ENCODE data around the gene PER2.

The PER2 gene

GRCh38 chr2:238251331-238251730, 37.1 kb downstream of the PER2 start:
- in situ Hi-C loops (cut with MboI; ENCODE audit: low sequenced_read_pairs), result no loop called here

- in situ Hi-C loops (cut with MboI; ENCODE audit: low sequenced_read_pairs), result no loop called here
These were observed 37.5 kb downstream of the PER2 start for GRCh38 chr2:238250896-238251295.

- in situ Hi-C loops (cut with MboI; ENCODE audit: low sequenced_read_pairs), result no loop called here
These were observed 40.5 kb downstream of the PER2 start for GRCh38 chr2:238247841-238248453.

- in situ Hi-C loops (cut with MboI; ENCODE audit: low sequenced_read_pairs), result no loop called here
These were observed 41.2 kb downstream of the PER2 start for GRCh38 chr2:238247002-238247822.

GRCh38 chr2:238244151-238244550, 44.3 kb downstream of the PER2 start:
- in situ Hi-C loops (cut with MboI; ENCODE audit: low sequenced_read_pairs), result no loop called here

GRCh38 chr2:238243496-238244076, 44.8 kb downstream of the PER2 start:
- in situ Hi-C loops (cut with MboI; ENCODE audit: low sequenced_read_pairs), result no loop called here

- in situ Hi-C loops (cut with MboI; ENCODE audit: low sequenced_read_pairs), result no loop called here
These were observed 45.5 kb downstream of the PER2 start for GRCh38 chr2:238242731-238243495.

DNA sequence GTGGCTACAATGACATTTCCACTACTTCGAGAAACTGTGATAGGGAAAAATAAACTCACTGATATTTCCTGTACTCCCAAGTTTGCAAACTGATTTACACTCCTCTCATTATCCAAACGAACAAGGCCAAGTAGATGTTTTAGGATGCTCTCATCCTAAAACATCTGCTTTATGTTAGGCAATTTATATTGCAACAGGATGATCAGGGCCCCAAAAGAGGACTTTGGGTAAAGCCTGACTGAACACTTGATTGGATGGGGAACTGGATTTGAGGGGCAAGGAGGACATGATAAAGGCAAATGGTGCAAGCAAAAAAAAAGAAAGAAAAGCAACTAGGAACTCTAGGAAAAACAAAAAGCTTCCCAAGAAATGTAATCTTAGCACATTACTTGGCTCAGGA, 46.4 kb downstream of the PER2 start:
- in situ Hi-C loops (cut with MboI; ENCODE audit: low sequenced_read_pairs), result no loop called here

DNA sequence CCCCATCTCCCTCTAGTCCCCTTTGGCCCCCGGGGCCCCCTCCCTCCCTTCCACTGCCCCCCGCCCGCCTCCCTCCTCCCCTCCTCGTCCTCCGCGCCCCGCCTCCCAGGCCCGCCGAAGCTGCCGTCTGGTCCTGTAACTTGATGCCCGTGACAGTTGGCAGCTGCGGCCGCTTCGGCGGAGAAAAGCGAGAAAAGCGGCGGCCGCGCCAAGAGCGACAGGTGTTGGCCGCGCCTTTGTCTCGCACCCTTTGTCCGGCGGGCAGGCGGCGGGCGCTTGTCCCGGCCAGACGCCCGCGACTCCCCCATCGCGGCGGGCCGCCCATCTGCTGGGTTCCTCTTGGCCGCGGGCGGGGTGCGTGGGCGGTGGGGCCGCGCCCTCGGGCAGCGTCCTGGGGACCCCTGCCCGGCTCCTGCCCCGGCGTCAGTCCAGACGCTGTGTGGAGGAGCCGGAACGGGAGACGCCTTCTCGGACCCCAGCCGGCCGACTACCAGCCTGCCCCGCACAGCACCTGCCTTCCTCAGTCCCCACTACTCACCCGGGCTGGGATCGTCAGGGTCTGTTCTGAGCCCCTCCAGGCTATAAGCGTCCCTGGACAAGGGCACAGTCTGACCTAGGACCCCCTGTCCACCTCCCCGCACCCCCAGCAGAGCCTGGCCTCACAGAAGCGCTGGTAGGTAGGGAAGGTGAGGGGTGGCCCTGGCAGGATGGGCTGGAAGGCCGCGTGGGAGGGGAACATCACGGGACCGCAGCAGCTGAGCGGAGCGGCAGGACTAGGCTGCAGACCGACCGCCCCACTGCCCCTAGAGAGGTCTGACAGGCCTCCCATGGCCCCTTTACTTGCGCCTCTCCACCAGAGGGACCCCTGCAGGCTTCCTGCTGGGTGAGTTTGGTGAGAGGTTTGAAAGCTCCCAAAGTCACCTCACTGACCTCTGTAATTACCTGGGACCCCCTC, 47.4 kb downstream of the PER2 start:
- in situ Hi-C loops (cut with MboI; ENCODE audit: low sequenced_read_pairs), result no loop called here

GRCh38 chr2:238239863-238240756, 48.3 kb downstream of the PER2 start, which contains the start of gene HES6:
HES6 (minus strand) TSS chr2:238240038; CDS start chr2:238239905, 133 bp downstream.
- in situ Hi-C loops (cut with MboI; ENCODE audit: low sequenced_read_pairs), result no loop called here

GRCh38 chr2:238239543-238239862, 48.9 kb downstream of the PER2 start:
- in situ Hi-C loops (cut with MboI; ENCODE audit: low sequenced_read_pairs), result no loop called here

- in situ Hi-C loops (cut with MboI; ENCODE audit: low sequenced_read_pairs), result no loop called here
These were observed 49.5 kb downstream of the PER2 start for GRCh38 chr2:238238766-238239542.

DNA sequence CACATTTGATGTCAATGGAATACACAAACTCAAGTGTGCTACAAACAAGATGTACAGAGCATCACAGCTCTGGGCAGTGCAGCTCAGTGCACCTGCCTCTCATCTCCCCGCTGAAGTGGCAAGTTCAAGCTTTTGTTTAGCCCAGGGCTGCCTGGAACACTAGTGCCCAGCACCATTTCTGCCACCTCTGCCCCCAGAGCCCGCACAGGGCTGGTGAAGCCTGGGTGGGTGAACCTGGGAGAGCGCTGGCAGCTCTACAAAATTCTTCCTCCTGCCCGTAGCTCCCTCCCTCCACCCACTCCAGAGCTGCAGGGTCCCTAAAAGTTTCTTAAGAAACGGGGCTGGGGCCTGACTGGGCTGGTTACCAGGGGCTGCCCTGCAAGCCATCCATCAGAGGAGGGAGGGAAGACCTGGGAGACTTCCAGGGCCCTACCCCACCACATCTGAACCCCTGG, 50.1 kb downstream of the PER2 start:
- in situ Hi-C loops (cut with MboI; ENCODE audit: low sequenced_read_pairs), result no loop called here

- in situ Hi-C loops (cut with MboI; ENCODE audit: low sequenced_read_pairs), result no loop called here
These were observed 50.8 kb downstream of the PER2 start for GRCh38 chr2:238237431-238238135.

DNA sequence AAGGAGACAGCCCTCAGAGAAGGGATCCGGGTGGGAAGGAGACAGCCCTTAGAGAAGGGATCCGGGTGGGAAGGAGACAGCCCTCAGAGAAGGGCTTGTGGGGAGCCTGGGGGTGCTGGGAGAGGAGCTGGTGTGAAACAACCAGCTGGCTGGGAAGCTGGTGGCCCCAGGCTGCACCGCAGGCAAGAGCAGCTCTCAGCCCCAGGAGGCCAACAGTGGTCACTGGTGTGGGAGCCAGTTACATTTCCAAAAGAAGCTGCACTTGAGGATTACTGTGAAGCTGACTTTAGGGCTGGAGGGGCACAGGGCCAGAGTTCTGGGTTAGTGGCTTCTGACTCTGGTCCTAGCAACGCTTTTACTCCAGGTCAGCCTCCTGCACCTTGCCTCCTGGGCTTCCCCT, 51.8 kb downstream of the PER2 start:
- in situ Hi-C loops (cut with MboI; ENCODE audit: low sequenced_read_pairs), result no loop called here

GRCh38 chr2:238235856-238236255, 52.6 kb downstream of the PER2 start:
- in situ Hi-C loops (cut with MboI; ENCODE audit: low sequenced_read_pairs), result no loop called here

DNA sequence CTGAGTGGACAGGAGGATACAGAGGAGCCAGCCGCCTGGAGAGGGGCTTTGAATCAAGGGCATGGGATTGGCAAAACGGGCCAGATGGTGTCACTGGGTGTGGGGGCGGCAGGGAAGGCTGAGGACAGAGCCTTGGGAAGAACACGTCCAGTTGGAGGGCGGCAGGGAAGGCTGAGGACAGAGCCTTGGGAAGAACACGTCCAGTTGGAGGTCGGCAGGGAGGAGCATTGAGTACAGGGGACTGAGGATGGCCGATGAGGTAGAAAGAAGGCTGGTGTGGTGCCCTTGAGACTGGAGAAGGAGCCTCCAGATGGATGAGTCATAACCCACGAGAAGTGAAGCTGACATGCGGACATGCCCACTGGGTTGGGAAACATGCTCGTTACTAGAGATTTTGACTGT, 53.1 kb downstream of the PER2 start:
- in situ Hi-C loops (cut with MboI; ENCODE audit: low sequenced_read_pairs), result no loop called here

DNA sequence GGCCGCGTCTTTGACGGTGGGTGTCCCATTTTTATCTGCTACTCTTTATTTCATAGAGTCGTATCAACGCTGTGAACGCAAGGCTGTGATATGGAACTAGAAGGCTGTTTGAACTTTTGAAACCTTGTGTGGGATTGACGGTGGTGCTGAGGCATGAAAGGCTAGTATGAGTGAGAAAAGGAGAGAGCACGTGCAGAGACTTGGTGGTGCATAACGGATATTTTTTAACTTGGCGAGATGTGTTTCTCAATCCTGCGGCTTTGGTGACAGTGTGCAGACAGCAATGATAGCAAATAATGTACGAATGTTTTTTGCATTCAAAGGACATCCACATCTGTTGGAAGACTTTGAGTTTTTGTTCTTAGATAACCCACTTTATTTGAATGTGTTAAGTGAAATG, 54.8 kb downstream of the PER2 start:
- in situ Hi-C loops (cut with MboI; ENCODE audit: low sequenced_read_pairs), result no loop called here
